Subcutaneous adipose tissue (tissue), 4 donors: ENCODE data around the gene ZNF236. TPM values are rescaled to one million over a fixed set of nuclear protein-coding genes. Genes with fewer than 3 reads are reported as not detected.

Source experiments
- total RNA-seq, 4 donors: library from RNA; depleted of rRNA; stranded (reverse); fragments of >200 nt; gene quantifications; one replicate each; pipeline ENCODE4 v1.1.0, GENCODE V29; 2016
- TF ChIP-seq, protein P1 (sequence below): fragments of 450-650 bp; IDR thresholded peaks from one replicate; pipeline ENCODE4 v1.5.1; 2016; ENCODE audit warnings: low read depth, mild to moderate bottlenecking, control low read depth, antibody characterized with exemption, moderate library complexity

ZNF236 gene
- total RNA-seq, 4 donors from 2014 or later = 11.4 to 15.5 (median 13.8) TPM

DNA sequence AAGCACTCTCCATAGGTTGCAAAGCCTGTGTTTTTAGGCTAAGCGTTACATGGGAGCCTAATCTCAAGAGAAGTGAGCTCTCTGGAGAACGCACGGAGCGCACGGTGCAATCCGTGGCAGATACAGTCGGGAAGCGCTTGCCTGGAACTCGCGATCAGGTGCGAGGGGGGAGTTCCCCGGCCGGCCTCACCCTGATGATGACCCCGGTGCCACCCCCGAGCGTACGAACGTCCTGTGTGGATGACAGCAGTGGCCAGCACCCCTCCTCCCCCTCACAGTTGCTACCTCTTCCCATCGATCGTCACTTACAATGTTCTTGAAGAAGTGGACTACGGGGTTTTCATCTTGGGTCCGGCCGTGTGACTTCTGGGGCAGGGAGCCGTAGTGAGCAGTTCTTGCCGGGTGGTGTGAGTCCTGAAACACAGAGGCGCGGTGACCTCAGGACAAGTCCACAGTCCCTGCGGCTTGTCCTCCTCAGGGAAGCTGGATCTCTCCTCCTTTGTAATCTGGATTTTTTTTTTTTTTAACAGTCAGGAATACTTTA is 167.4 kb downstream of the ZNF236 start:
- TF ChIP-seq, protein P1, sequence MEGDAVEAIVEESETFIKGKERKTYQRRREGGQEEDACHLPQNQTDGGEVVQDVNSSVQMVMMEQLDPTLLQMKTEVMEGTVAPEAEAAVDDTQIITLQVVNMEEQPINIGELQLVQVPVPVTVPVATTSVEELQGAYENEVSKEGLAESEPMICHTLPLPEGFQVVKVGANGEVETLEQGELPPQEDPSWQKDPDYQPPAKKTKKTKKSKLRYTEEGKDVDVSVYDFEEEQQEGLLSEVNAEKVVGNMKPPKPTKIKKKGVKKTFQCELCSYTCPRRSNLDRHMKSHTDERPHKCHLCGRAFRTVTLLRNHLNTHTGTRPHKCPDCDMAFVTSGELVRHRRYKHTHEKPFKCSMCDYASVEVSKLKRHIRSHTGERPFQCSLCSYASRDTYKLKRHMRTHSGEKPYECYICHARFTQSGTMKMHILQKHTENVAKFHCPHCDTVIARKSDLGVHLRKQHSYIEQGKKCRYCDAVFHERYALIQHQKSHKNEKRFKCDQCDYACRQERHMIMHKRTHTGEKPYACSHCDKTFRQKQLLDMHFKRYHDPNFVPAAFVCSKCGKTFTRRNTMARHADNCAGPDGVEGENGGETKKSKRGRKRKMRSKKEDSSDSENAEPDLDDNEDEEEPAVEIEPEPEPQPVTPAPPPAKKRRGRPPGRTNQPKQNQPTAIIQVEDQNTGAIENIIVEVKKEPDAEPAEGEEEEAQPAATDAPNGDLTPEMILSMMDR = no peak

DNA sequence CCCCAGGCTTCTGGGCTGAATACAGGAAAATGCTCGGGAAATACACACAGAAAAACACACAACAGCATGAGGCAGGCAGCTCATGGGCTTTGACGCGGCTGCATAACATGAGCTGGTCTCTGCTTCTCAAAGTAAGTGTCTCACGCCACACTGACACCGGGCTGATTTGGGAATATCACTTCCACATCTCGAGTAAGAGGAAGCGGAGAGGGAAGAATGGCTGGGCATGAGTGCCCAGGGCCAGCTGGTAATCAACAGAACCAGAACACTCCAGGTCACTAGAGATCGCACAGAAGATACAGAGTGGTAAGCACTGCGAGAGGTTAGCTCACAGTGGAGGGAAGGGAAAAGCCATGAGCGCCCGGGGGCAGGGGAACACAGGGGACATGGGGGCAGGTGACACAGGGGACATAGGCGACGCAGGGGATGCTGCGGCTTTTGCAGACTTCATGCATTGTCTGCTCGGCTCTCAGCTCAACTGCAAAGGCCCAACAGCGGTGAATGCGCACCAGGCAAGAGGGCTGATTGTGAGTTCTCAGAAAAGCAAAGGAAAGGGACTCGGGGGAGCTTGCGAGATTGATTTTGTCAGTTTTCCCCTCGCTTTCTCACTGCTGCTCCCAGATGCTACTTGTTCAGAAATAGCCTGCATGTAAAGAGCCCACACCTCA is 168.8 kb downstream of the ZNF236 start:
- TF ChIP-seq, protein P1 = no peak

DNA sequence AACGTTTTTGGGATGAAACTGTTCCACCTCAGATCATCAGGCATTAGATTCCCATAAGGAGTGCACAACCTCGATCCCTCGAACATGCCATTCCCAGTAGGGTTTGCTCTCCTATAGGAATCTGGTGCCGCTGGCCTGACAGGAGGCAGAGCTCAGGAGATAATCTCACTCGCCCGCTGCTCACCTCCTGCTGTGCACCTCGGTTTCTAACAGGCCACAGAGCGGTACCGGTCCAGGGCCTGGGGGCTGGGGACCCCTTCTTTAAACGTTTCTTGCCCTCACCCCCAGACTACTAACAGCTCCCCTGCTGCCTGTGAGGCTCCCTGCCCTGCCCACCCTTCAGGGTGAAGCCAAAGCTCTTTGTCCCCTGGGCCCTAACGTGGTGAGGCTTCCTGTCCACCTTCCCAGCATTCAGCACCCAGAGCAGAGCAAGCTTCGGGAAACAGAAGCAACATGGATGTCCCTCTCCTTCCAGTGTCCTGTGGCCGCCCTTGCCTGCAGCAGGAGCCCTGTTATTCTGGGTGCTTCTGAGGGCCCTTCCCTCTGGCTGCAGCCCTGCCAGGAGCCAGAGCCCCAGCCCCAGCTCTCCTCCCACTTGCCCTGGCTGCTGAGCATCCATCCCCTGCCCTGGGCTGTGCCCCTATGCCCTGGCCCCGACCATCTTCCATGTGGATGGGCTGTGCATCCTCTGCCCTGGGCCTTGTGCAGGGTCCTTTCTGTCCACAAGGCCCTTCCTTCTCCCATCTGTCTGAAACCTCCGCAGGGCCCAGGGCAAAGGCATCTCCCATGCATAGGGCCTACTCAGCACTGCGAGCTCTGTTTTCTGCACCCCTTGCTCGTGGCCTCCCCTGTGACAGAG is 170.1 kb downstream of the ZNF236 start:
- TF ChIP-seq, protein P1 = no peak

DNA sequence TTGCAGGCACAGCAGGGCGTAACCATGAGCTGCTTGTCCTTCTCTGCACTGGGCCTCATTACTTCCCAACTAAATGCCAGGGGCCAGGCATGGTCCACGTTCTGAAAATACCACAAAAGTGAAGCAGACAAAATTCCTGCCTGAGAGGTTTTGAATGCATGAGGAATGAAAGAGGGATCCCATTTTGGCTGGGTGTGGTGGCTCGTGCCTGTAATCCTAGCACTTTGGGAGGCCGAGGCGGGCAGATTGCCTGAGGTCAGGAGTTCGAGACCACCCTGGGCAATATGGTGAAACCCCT is 170.7 kb downstream of the ZNF236 start:
- TF ChIP-seq, protein P1 = no peak

DNA sequence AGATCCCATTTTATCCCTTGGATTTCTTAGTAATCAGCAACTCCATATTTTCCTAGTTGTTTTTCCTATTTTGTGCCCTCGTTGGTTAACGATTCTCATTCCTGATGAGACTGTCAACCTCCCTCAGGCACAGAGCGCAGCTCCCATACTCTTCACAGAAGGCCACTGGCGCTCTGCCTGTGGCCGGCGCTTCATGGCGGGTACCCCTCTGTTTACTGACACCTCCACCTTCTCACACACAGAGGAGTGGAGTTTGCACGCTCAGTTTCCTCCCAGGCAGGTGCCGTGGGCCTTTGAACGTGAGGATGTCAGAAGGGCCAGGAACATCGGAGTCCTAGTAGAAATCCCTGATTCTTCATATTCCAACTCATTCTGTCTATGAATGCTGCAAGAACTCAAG is 171.2 kb downstream of the ZNF236 start:
- TF ChIP-seq, protein P1 = no peak

DNA sequence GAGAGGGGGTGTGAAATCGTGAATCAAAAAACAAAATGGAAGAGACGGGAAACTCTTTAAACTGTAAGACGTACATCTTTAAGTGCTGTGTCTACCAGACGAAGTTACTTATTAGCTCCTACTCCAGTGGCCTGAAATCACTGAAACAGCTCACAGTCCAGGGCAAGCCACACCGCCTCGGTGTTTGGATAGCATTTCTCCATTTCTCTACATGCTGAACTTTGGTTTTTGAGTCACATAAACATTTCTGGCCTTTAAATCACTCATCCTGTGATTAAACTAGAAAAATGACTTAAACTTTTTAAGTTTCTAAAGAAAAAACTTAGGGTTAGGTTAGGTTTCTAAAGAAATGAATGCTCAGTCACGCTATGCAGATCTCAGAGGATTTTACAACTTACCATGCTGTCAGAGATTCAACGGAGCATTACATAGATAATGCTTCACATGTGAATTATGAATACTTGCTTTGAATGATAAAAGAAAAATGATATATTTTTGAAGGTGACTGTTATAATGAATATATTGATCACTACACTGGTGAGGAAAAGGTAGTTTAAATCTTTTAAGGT is 171.8 kb downstream of the ZNF236 start:
- TF ChIP-seq, protein P1 = no peak

DNA sequence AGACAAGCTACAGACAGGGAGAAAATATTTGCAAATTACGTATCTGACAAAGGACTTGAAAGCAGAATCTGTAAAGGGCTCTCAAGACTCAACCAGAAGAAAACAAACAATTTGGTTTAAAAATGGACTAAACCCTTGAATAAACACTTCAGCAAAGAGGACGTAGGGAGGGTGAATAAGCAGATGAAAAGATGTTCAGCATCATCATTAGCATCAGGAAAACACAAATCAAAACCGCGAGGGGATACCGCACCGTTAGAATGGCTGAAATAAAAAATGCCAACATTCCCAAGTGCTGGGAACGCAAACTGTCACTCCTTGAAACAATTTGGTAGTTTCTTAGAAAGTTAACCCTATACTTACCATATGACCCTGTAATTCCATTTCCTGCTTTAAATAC is 173.5 kb downstream of the ZNF236 start:
- TF ChIP-seq, protein P1 = no peak
